Upper lobe of right lung (tissue), 1 donor: Measurements from ENCODE around the gene CYB5R2. TPM values are rescaled to one million over a fixed set of nuclear protein-coding genes. Genes with fewer than 3 reads are reported as not detected.

Experiments
- ATAC-seq: fragments of 200-7000 bp; cut with Tn5 transposase; one replicate; pipeline ENCODE4 v1.9.1; 2020; ENCODE audit warnings: mild to moderate bottlenecking, moderate library complexity
- DNase-seq: peaks from one replicate; pipeline ENCODE4 v3.0.0-alpha.2; 2020
- H3K27ac ChIP-seq: fragments of 200-600 bp; one replicate; pipeline ENCODE4 v1.8.0; 2022
- H3K27me3 ChIP-seq: fragments of 200-600 bp; one replicate; pipeline ENCODE4 v1.8.0; 2022; ENCODE audit warnings: mild to moderate bottlenecking
- H3K36me3 ChIP-seq: fragments of 200-600 bp; one replicate; pipeline ENCODE4 v1.8.0; 2022
- H3K4me1 ChIP-seq: fragments of 200-600 bp; one replicate; pipeline ENCODE4 v1.8.0; 2022
- H3K4me3 ChIP-seq: fragments of 200-600 bp; one replicate; pipeline ENCODE4 v1.8.0; 2022; ENCODE audit warnings: mild to moderate bottlenecking
- H3K9me3 ChIP-seq: fragments of 200-600 bp; one replicate; pipeline ENCODE4 v1.8.0; 2022
- intact Hi-C: fragments of 100-400 bp; cut with DNase I; formaldehyde crosslinking; loops from one replicate; pipeline ENCODE4 v1.11.0; 2022
- total RNA-seq: library from RNA; stranded (reverse); fragmentation: NEBNext Ultra II Directional; extraction: Animal tissue kit (Norgen Biotek cat#: 25700); gene quantifications from one replicate; pipeline ENCODE4 v1.2.1, GENCODE V29; 2021
- TF ChIP-seq, protein P1 (sequence below): fragments of 200-600 bp; IDR thresholded peaks from one replicate; pipeline ENCODE4 v1.8.0; 2022; ENCODE audit warnings: antibody characterized with exemption
- donor health status: DM: no; HTN: yes; CAD: no; lungs with severe emphysema.

The CYB5R2 gene
- total RNA-seq, 1 donor from 2014 or later, result 14.2 TPM

- H3K27ac ChIP-seq, result peak overlapping the region; percentile 56
- H3K36me3 ChIP-seq, result peaks cover 66% of the 10 kb centered on the region
Observed at GRCh38 chr11:7637447-7638157, 35.7 kb downstream of the CYB5R2 start.

DNA sequence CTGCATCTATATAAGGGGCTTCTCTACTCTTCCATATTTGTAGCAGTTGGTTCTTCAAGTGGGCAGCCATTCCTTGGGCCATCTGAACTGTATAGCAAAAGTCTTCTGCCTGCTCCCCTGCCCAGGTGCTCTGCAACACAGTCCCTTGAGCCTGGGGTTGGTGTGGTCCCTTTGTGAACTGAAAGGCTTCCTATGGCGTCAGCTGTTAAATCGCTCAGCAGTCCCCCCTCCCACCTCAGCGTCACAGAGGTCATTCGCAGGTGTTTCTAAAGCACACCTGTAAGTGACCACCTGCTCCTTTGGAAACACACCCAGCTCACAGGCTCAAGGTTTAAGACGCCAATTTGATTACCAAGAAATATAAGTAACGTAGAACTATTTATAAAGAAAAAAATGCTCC lies 37.0 kb downstream of the CYB5R2 start:
- no peak for DNase-seq
- no peaks in the 10 kb centered on the region for H3K9me3 ChIP-seq
- H3K36me3 ChIP-seq, result peaks cover 66% of the 10 kb centered on the region
- no peak overlapping the region for H3K4me3 ChIP-seq
- H3K4me1 ChIP-seq, result peaks cover 7% of the 10 kb centered on the region
- ATAC-seq, result no peak
- TF ChIP-seq, protein P1, sequence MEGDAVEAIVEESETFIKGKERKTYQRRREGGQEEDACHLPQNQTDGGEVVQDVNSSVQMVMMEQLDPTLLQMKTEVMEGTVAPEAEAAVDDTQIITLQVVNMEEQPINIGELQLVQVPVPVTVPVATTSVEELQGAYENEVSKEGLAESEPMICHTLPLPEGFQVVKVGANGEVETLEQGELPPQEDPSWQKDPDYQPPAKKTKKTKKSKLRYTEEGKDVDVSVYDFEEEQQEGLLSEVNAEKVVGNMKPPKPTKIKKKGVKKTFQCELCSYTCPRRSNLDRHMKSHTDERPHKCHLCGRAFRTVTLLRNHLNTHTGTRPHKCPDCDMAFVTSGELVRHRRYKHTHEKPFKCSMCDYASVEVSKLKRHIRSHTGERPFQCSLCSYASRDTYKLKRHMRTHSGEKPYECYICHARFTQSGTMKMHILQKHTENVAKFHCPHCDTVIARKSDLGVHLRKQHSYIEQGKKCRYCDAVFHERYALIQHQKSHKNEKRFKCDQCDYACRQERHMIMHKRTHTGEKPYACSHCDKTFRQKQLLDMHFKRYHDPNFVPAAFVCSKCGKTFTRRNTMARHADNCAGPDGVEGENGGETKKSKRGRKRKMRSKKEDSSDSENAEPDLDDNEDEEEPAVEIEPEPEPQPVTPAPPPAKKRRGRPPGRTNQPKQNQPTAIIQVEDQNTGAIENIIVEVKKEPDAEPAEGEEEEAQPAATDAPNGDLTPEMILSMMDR, result no peak
- intact Hi-C loops, result no loop called here
- H3K27ac ChIP-seq, result no peak overlapping the region
- H3K27me3 ChIP-seq, result no peaks in the 10 kb centered on the region

More at GRCh38 chr11:7637447-7638157, 35.7 kb downstream of the CYB5R2 start:
- DNase-seq, result no peak
- Histone ChIP-seq H3K9me3 (no peaks in the 10 kb centered on the region), H3K4me3 (no peak overlapping the region), H3K27me3 (no peaks in the 10 kb centered on the region), H3K4me1 (peaks cover 7% of the 10 kb centered on the region)
- no peak for ATAC-seq
- TF ChIP-seq, protein P1, result no peak
- intact Hi-C loops, result no loop called here

- intact Hi-C loops, result no loop called here
- TF ChIP-seq, protein P1, result no peak
- Histone ChIP-seq H3K27me3 (no peaks in the 10 kb centered on the region), H3K27ac (no peak overlapping the region), H3K9me3 (no peaks in the 10 kb centered on the region), H3K4me1 (peaks cover 7% of the 10 kb centered on the region), H3K36me3 (peaks cover 66% of the 10 kb centered on the region), H3K4me3 (no peak overlapping the region)
- no peak for DNase-seq
- no peak for ATAC-seq
Observed at GRCh38 chr11:7635708-7636107, 37.6 kb downstream of the CYB5R2 start.

GRCh38 chr11:7635137-7635536 lies 38.2 kb downstream of the CYB5R2 start:
- no peak for DNase-seq
- no peak for ATAC-seq

GRCh38 chr11:7632211-7632610 lies 41.1 kb downstream of the CYB5R2 start:
- no peak overlapping the region for H3K27ac ChIP-seq
- no peaks in the 10 kb centered on the region for H3K4me1 ChIP-seq
- H3K36me3 ChIP-seq, result peaks cover 76% of the 10 kb centered on the region
- TF ChIP-seq, protein P1, result no peak
- no peak for DNase-seq
- no peak for ATAC-seq
- no peaks in the 10 kb centered on the region for H3K9me3 ChIP-seq
- intact Hi-C loops, result no loop called here
- H3K4me3 ChIP-seq, result no peak overlapping the region
- H3K27me3 ChIP-seq, result no peaks in the 10 kb centered on the region

More at GRCh38 chr11:7635137-7635536, 38.2 kb downstream of the CYB5R2 start:
- H3K27me3 ChIP-seq, result no peaks in the 10 kb centered on the region
- TF ChIP-seq, protein P1, result no peak
- intact Hi-C loops, result no loop called here
- no peaks in the 10 kb centered on the region for H3K9me3 ChIP-seq
- H3K4me1 ChIP-seq, result peaks cover 7% of the 10 kb centered on the region
- H3K27ac ChIP-seq, result no peak overlapping the region
- no peak overlapping the region for H3K4me3 ChIP-seq
- peaks cover 68% of the 10 kb centered on the region for H3K36me3 ChIP-seq
